HCT116 (cell line): ENCODE results near the gene UBE2F. TPM values are rescaled to one million over a fixed set of nuclear protein-coding genes. Genes with fewer than 3 reads are reported as not detected.

Source experiments
- ATAC-seq: fragments of 200-7000 bp; cut with Tn5 transposase; 2 replicates; pipeline ENCODE4 v1.9.1; 2020; ENCODE audit warnings: mild to moderate bottlenecking, moderate library complexity
- BruUV-seq: library from RNA; stranded (reverse); fragments of 400-500 nt; replicated peaks from 2 replicates; lab custom pipeline; 2021; lab: Mats Ljungman, UMichigan
- CTCF ChIA-PET: fragments of 300-600 bp; sonication (Branson Sonifier 250); formaldehyde crosslinking; loops from one replicate; lab custom pipeline; 2021; ENCODE audit warnings: antibody characterized with exemption; lab: Charles Lee
- POLR2A ChIA-PET: fragments of 300-600, 350-600 bp; sonication (Branson Sonifier 250); formaldehyde crosslinking; loops from one replicate; lab custom pipeline; 2021; ENCODE audit warnings: antibody characterized with exemption; lab: Charles Lee
- RAD21 ChIA-PET, 2 experiments: fragments of 300-600 bp; sonication (Branson Sonifier 250); formaldehyde crosslinking; loops; one replicate each; lab custom pipeline; 2023; ENCODE audit warnings: low total read pairs in 2 of 2; ENCODE audit not compliant: uncharacterized antibody in 2 of 2, unreplicated experiment in 2 of 2, low non-redundant PET in 1 of 2; lab: Charles Lee
- DNase-seq: peaks from one replicate; pipeline ENCODE4 v3.0.0-alpha.2; 2010; ENCODE audit warnings: low read depth, low spot score
- H2AFZ ChIP-seq: fragments of 200-600 bp; shearing (Covaris generic), sonication (generic); 2 replicates; pipeline ENCODE4 v1.6.1; 2017; ENCODE audit warnings: low read depth, mixed run types, mixed read lengths, antibody characterized with exemption, low read length; ENCODE audit not compliant: poor library complexity, severe bottlenecking
- H3K27ac ChIP-seq: 2 replicates; pipeline ENCODE4 v1.5.1; 2012; ENCODE audit warnings: low read depth, low read length
- H3K27me3 ChIP-seq: fragments of 200-600 bp; sonication (generic); 2 replicates; pipeline ENCODE4 v1.6.1; 2016; ENCODE audit warnings: mixed run types, low read length, mixed read lengths; ENCODE audit not compliant: insufficient read depth
- H3K36me3 ChIP-seq, 2 experiments: fragments of 200-500 bp in 1 of 2; fragments of 200-600 bp in 1 of 2; sonication (Bioruptor generic) in 1 of 2; sonication (generic) in 1 of 2; 2 replicates each; pipeline versions ENCODE4 v1.5.1 to v1.6.1; 2014 to 2016; ENCODE audit warnings: low read length in 2 of 2, inconsistent platforms in 1 of 2, mixed read lengths in 1 of 2, mixed run types in 1 of 2; ENCODE audit not compliant: insufficient read depth in 2 of 2, control insufficient read depth in 1 of 2
- H3K4me1 ChIP-seq, 2 experiments: fragments of 200-600 bp in 1 of 2; sonication (generic) in 1 of 2; 2 replicates each; pipeline versions ENCODE4 v1.5.1 to v1.6.1; 2012 to 2017; ENCODE audit warnings: low read length in 2 of 2, inconsistent platforms in 1 of 2, mild to moderate bottlenecking in 1 of 2, mixed read lengths in 1 of 2, mixed run types in 1 of 2, moderate library complexity in 1 of 2; ENCODE audit not compliant: insufficient read depth in 2 of 2, control insufficient read depth in 1 of 2
- H3K4me2 ChIP-seq: fragments of 200-600 bp; sonication (generic); 2 replicates; pipeline ENCODE4 v1.6.1; 2017; ENCODE audit warnings: mixed run types, low read length, mixed read lengths
- H3K4me3 ChIP-seq, 2 experiments: fragments of 200-600 bp in 1 of 2; sonication (generic) in 1 of 2; replicated peaks in 1 of 2; 2 replicates each; pipeline ENCODE4 v1.5.1; 2011 to 2016; ENCODE audit warnings: low read length in 2 of 2, control low read depth in 1 of 2, low read depth in 1 of 2, mild to moderate bottlenecking in 1 of 2, mixed read lengths in 1 of 2, mixed run types in 1 of 2
- H3K79me2 ChIP-seq: fragments of 200-600 bp; sonication (generic); 2 replicates; pipeline ENCODE4 v1.6.1; 2017; ENCODE audit warnings: mild to moderate bottlenecking, mixed run types, low read length, moderate library complexity, mixed read lengths; ENCODE audit not compliant: insufficient read depth
- H3K9ac ChIP-seq: fragments of 200-600 bp; sonication (generic); 2 replicates; pipeline ENCODE4 v1.6.1; 2016; ENCODE audit warnings: low read length, mixed read lengths
- H3K9me2 ChIP-seq: fragments of 200-600 bp; sonication (generic), shearing (Covaris generic); 2 replicates; pipeline ENCODE4 v1.6.1; 2017; ENCODE audit warnings: mixed run types, mild to moderate bottlenecking, moderate library complexity; ENCODE audit not compliant: insufficient read depth
- H3K9me3 ChIP-seq, 2 experiments: fragments of 200-500 bp in 1 of 2; fragments of 200-600 bp in 1 of 2; sonication (Bioruptor generic) in 1 of 2; sonication (generic) in 1 of 2; 2 replicates each; pipeline ENCODE4 v1.6.1; 2014 to 2017; ENCODE audit warnings: low read length in 2 of 2, mixed read lengths in 2 of 2, inconsistent platforms in 1 of 2, low read depth in 1 of 2, mild to moderate bottlenecking in 1 of 2, mixed run types in 1 of 2, moderate library complexity in 1 of 2; ENCODE audit not compliant: control insufficient read depth in 1 of 2, insufficient read depth in 1 of 2
- H4K20me1 ChIP-seq: fragments of 200-600 bp; sonication (generic), shearing (Covaris generic); 2 replicates; pipeline ENCODE4 v1.6.1; 2017; ENCODE audit warnings: mixed run types, mild to moderate bottlenecking, moderate library complexity; ENCODE audit not compliant: insufficient read depth
- CBX3 ChIP-seq: IDR thresholded peaks from 2 replicates; pipeline ENCODE4 v1.6.1; 2012; ENCODE audit warnings: low read depth
- EGR1 ChIP-seq: IDR thresholded peaks from 2 replicates; pipeline ENCODE4 v1.6.1; 2012; ENCODE audit warnings: low read depth
- ELF1 ChIP-seq: IDR thresholded peaks from 2 replicates; pipeline ENCODE4 v1.6.1; 2012; ENCODE audit warnings: low read depth, borderline replicate concordance
- EZH2phosphoT487 ChIP-seq: fragments of 200-600 bp; IDR thresholded peaks from 2 replicates; pipeline ENCODE4 v1.6.1; 2018; ENCODE audit warnings: antibody characterized with exemption, borderline replicate concordance
- POLR2A ChIP-seq: IDR thresholded peaks from 2 replicates; pipeline ENCODE4 v1.7.0; 2011; ENCODE audit warnings: borderline replicate concordance; ENCODE audit not compliant: insufficient read depth, insufficient read length; ENCODE audit errors: extremely low read depth
- POLR2AphosphoS5 ChIP-seq: IDR thresholded peaks from 2 replicates; pipeline ENCODE4 v1.6.1; 2011; ENCODE audit warnings: mild to moderate bottlenecking, low read depth, low read length, moderate library complexity
- SIN3A ChIP-seq: IDR thresholded peaks from 2 replicates; pipeline ENCODE4 v1.6.1; 2012; ENCODE audit warnings: low read depth
- TCF7L2 ChIP-seq: IDR thresholded peaks from 2 replicates; pipeline ENCODE4 v1.7.0; 2011; ENCODE audit warnings: borderline replicate concordance, inconsistent platforms; ENCODE audit not compliant: insufficient read depth, insufficient read length; ENCODE audit errors: extremely low read depth
- ZFX ChIP-seq: fragments of 450-650 bp; IDR thresholded peaks from 2 replicates; pipeline ENCODE4 v1.6.1; 2017
- ZNF274 ChIP-seq: fragments of 200-500 bp; sonication (Bioruptor generic); IDR thresholded peaks from 2 replicates; pipeline ENCODE4 v1.6.1; 2014; ENCODE audit warnings: mild to moderate bottlenecking, low read depth, low read length, inconsistent platforms
- intact Hi-C: fragments of 100-400 bp; cut with micrococcal nuclease; formaldehyde crosslinking; loops from 2 replicates; pipeline ENCODE4 v1.10.0; 2022
- total RNA-seq: library from RNA; stranded (reverse); gene quantifications from one replicate; pipeline ENCODE4 v1.2.1, GENCODE V29; 2021; ENCODE audit not compliant: unreplicated experiment
- TF ChIP-seq, protein P1 (sequence below), 3 experiments: fragments of 200-600 bp in 1 of 3; sonication (generic) in 1 of 3; IDR thresholded peaks in 2 of 3; conservative IDR thresholded peaks in 1 of 3; 2 replicates each; pipeline ENCODE4 v1.5.1; 2012 to 2017; ENCODE audit warnings: low read depth in 2 of 3, low read length in 2 of 3, antibody characterized with exemption in 1 of 3, borderline replicate concordance in 1 of 3, control low read depth in 1 of 3, mild to moderate bottlenecking in 1 of 3, mixed read lengths in 1 of 3, mixed run types in 1 of 3, moderate library complexity in 1 of 3; ENCODE audit not compliant: insufficient read depth in 1 of 3
- TF ChIP-seq, protein P2 (sequence below): IDR thresholded peaks from 2 replicates; pipeline ENCODE4 v1.6.1; 2012; ENCODE audit warnings: low read depth
- TF ChIP-seq, protein P3 (sequence below): IDR thresholded peaks from 2 replicates; pipeline ENCODE4 v1.6.1; 2012
- TF ChIP-seq, protein P4 (sequence below): IDR thresholded peaks from 2 replicates; pipeline ENCODE4 v1.6.1; 2011; ENCODE audit warnings: mild to moderate bottlenecking, low read length, moderate library complexity; ENCODE audit not compliant: insufficient replicate concordance; ENCODE audit errors: extremely low read depth

UBE2F gene
- total RNA-seq, 1 experiment from 2014 or later = 32.8 TPM

DNA sequence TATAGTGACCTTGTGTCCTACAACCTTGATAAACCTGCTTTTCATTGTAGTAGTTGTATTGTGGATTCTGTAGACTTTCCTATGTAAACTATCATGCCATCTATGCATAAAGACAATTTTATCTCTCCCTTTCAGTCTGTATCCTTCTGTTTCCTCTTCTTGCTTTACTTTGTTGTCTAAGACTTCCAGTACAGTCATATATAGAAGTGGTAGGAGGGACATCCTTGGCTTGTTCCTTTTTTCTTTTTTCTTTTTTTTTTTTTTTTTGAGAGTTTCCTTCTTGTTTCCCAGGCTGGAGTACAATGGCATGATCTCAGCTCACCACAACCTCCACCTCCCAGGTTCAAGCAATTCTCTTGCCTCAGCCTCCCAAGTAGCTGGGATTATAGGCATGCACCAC, 39.7 kb downstream of the UBE2F start (continued):
- TF ChIP-seq, protein P1, sequence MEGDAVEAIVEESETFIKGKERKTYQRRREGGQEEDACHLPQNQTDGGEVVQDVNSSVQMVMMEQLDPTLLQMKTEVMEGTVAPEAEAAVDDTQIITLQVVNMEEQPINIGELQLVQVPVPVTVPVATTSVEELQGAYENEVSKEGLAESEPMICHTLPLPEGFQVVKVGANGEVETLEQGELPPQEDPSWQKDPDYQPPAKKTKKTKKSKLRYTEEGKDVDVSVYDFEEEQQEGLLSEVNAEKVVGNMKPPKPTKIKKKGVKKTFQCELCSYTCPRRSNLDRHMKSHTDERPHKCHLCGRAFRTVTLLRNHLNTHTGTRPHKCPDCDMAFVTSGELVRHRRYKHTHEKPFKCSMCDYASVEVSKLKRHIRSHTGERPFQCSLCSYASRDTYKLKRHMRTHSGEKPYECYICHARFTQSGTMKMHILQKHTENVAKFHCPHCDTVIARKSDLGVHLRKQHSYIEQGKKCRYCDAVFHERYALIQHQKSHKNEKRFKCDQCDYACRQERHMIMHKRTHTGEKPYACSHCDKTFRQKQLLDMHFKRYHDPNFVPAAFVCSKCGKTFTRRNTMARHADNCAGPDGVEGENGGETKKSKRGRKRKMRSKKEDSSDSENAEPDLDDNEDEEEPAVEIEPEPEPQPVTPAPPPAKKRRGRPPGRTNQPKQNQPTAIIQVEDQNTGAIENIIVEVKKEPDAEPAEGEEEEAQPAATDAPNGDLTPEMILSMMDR (IDR thresholded peaks at IDR 0.05 in 2 of 3, conservative IDR thresholded peaks at IDR 0.05 in 1 of 3; ENCODE audit: borderline replicate concordance in 1 of 3, insufficient read depth in 1 of 3, low read depth in 2 of 3, low read length in 2 of 3) = no peak
- TF ChIP-seq EGR1 (no peak), POLR2AphosphoS5 (no peak)

DNA sequence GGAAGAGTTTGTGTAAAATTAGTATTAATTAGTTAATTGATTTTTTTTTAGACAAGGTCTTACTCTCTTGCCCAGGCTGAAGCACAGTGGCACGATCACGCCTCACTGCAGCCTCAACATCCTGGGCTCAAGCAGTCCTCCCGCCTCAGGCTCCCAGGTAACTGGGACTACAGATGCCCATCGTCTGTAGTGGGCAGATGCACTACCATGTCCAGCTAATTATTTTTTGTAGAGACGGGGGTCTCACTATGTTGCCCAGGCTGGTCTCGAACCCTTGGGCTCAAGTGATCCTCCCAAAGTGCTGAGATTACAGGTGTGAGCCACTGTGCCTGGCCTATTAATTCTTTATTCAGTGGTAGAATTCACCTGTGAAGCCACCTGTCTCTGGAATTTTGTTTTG, 41.1 kb downstream of the UBE2F start:
- Histone ChIP-seq H3K4me1 (no peaks in the 10 kb centered on the region), H3K27ac (no peak overlapping the region), H3K9me2 (no peaks in the 10 kb centered on the region), H3K27me3 (no peaks in the 10 kb centered on the region), H3K36me3 (no peaks in the 10 kb centered on the region; a peak in 1 of 4 replicates), H3K79me2 (peaks cover 11% of the 10 kb centered on the region; the same call in 1 of the 2 replicates), H3K4me2 (no peak overlapping the region), H3K9ac (no peak overlapping the region), H3K4me3 (no peak overlapping the region), H3K9me3 (no peaks in the 10 kb centered on the region), H4K20me1 (no peaks in the 10 kb centered on the region), H2AFZ (no peak overlapping the region)
- no peak for ATAC-seq
- intact Hi-C loops = no loop called here
- DNase-seq = no peak
- RAD21 ChIA-PET = no interaction called here
- CTCF ChIA-PET = no interaction called here
- POLR2A ChIA-PET = no interaction called here
- BruUV-seq = no TSS peak
- TF ChIP-seq SIN3A = no peak
- TF ChIP-seq, protein P2, sequence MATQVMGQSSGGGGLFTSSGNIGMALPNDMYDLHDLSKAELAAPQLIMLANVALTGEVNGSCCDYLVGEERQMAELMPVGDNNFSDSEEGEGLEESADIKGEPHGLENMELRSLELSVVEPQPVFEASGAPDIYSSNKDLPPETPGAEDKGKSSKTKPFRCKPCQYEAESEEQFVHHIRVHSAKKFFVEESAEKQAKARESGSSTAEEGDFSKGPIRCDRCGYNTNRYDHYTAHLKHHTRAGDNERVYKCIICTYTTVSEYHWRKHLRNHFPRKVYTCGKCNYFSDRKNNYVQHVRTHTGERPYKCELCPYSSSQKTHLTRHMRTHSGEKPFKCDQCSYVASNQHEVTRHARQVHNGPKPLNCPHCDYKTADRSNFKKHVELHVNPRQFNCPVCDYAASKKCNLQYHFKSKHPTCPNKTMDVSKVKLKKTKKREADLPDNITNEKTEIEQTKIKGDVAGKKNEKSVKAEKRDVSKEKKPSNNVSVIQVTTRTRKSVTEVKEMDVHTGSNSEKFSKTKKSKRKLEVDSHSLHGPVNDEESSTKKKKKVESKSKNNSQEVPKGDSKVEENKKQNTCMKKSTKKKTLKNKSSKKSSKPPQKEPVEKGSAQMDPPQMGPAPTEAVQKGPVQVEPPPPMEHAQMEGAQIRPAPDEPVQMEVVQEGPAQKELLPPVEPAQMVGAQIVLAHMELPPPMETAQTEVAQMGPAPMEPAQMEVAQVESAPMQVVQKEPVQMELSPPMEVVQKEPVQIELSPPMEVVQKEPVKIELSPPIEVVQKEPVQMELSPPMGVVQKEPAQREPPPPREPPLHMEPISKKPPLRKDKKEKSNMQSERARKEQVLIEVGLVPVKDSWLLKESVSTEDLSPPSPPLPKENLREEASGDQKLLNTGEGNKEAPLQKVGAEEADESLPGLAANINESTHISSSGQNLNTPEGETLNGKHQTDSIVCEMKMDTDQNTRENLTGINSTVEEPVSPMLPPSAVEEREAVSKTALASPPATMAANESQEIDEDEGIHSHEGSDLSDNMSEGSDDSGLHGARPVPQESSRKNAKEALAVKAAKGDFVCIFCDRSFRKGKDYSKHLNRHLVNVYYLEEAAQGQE = no peak
- TF ChIP-seq, protein P3, sequence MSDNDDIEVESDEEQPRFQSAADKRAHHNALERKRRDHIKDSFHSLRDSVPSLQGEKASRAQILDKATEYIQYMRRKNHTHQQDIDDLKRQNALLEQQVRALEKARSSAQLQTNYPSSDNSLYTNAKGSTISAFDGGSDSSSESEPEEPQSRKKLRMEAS = no peak
- TF ChIP-seq CBX3 = no peak
- TF ChIP-seq EZH2phosphoT487 = no peak
- no peak for TF ChIP-seq ZNF274
- no peak for TF ChIP-seq POLR2AphosphoS5
- TF ChIP-seq TCF7L2 = no peak
- TF ChIP-seq POLR2A = no peak
- TF ChIP-seq, protein P1 (IDR thresholded peaks at IDR 0.05 in 2 of 3, conservative IDR thresholded peaks at IDR 0.05 in 1 of 3; ENCODE audit: borderline replicate concordance in 1 of 3, insufficient read depth in 1 of 3, low read depth in 2 of 3, low read length in 2 of 3) = no peak
- no peak for TF ChIP-seq ZFX
- TF ChIP-seq ELF1 = no peak
- TF ChIP-seq, protein P4, sequence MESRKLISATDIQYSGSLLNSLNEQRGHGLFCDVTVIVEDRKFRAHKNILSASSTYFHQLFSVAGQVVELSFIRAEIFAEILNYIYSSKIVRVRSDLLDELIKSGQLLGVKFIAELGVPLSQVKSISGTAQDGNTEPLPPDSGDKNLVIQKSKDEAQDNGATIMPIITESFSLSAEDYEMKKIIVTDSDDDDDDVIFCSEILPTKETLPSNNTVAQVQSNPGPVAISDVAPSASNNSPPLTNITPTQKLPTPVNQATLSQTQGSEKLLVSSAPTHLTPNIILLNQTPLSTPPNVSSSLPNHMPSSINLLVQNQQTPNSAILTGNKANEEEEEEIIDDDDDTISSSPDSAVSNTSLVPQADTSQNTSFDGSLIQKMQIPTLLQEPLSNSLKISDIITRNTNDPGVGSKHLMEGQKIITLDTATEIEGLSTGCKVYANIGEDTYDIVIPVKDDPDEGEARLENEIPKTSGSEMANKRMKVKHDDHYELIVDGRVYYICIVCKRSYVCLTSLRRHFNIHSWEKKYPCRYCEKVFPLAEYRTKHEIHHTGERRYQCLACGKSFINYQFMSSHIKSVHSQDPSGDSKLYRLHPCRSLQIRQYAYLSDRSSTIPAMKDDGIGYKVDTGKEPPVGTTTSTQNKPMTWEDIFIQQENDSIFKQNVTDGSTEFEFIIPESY = no peak
